C4-2B (cell line): ENCODE data around the gene OTUD1.

Source experiments
- H3K27ac ChIP-seq: fragments of 450-650 bp; 2 replicates; pipeline ENCODE4 v1.5.1; 2017
- ZFX ChIP-seq: fragments of 450-650 bp; IDR thresholded peaks from 2 replicates; pipeline ENCODE4 v1.6.1; 2017
- TF ChIP-seq, protein P1 (sequence below): fragments of 450-650 bp; conservative IDR thresholded peaks from 2 replicates; pipeline ENCODE4 v1.5.1; 2017; ENCODE audit warnings: mild to moderate bottlenecking

OTUD1 gene

DNA sequence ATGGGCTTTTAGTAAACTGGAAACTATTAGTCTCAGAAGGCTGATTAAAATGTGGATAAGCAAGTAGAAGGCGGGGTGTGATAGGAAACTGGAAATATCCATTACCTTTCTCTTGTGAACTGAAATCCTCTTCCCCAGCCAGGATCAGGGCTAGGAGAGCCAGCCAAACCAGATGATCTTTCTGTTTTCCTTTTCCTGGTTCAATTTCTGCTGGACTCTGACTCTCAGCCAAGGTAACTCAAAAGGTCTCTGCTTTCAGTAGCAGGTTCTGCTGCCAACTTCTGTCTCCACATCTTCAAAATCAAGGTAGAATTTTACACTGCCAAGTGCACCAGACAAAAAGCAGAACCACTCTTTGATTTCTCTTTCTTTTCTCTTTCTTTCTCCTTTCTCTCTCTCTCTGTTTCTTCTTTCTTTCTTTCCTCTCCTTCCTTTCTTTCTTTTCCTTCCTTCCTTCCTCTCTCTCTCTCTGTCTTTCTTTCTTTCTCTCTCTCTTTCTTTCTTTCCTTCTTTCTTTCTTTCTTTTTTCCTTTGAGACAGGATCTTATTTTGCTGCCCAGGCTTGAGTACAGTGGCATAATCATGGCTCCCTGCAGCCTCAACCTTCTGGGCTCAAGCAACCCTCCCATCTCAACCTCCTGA, 30.8 kb downstream of the OTUD1 start:
- H3K27ac ChIP-seq: no peak overlapping the region; the same call in 1 of the 2 replicates
- TF ChIP-seq, protein P1, sequence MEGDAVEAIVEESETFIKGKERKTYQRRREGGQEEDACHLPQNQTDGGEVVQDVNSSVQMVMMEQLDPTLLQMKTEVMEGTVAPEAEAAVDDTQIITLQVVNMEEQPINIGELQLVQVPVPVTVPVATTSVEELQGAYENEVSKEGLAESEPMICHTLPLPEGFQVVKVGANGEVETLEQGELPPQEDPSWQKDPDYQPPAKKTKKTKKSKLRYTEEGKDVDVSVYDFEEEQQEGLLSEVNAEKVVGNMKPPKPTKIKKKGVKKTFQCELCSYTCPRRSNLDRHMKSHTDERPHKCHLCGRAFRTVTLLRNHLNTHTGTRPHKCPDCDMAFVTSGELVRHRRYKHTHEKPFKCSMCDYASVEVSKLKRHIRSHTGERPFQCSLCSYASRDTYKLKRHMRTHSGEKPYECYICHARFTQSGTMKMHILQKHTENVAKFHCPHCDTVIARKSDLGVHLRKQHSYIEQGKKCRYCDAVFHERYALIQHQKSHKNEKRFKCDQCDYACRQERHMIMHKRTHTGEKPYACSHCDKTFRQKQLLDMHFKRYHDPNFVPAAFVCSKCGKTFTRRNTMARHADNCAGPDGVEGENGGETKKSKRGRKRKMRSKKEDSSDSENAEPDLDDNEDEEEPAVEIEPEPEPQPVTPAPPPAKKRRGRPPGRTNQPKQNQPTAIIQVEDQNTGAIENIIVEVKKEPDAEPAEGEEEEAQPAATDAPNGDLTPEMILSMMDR: no peak

DNA sequence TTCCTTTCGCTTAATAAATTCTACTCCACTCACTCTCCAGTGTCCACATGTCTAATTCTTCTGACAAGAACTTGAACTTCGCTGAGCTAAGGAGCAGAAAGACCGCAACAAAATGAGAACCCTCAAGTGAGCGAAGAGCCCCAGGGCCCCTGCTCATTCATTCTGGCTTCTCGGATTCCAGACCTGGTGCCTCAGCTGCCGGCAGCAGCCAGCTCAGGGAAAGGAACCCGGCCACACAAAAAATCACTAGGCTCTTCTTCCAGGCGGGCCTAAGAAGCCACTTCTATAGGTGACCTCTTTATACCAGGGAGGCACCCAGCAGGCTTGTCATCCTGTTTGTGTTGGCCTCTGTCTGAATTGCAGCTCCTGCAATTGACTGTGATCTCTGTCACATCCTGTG, 33.3 kb downstream of the OTUD1 start:
- TF ChIP-seq ZFX: no peak
- TF ChIP-seq, protein P1: no peak
- no peak overlapping the region for H3K27ac ChIP-seq

DNA sequence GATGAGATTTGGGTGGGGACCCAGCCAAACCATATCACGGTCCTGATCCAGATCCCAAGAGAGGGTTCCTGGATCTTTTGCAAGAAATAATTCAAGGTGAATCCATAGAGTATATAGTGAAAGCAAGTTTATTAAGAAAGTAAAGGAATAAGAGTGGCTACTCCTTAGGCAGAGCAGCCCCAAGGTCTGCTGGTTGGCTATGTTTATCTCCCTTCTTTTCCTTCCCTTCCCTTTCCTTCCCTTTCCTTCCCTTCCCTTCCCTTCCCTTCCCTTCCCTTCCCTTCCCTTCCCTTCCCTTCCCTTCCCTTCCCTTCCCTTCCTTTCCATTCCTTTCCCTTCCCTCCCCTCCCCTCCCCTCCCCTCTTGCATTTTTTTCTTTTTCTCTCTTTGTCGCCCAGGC, 35.2 kb downstream of the OTUD1 start:
- no peak overlapping the region for H3K27ac ChIP-seq
- no peak for TF ChIP-seq ZFX
- TF ChIP-seq, protein P1: no peak

DNA sequence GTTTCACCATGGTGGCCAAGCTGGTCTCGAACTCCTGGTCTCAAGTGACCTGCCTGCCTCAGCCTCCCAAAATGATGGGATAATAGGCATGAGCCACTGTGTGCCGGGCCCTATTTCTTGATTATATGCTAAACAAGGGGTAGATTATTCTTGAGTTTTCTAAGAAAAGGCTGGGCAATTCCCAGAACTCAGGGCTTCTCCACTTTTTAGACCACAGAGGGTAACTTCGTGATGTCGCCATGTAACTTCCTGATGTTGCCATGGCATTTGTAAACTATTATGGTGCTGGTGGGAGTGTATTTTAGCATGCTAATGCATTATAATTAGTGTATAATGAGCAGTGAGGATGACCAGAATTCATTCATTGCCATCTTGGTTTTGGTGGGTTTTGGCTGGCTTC, 35.8 kb downstream of the OTUD1 start:
- H3K27ac ChIP-seq: no peak overlapping the region
- TF ChIP-seq, protein P1: no peak
- TF ChIP-seq ZFX: no peak

DNA sequence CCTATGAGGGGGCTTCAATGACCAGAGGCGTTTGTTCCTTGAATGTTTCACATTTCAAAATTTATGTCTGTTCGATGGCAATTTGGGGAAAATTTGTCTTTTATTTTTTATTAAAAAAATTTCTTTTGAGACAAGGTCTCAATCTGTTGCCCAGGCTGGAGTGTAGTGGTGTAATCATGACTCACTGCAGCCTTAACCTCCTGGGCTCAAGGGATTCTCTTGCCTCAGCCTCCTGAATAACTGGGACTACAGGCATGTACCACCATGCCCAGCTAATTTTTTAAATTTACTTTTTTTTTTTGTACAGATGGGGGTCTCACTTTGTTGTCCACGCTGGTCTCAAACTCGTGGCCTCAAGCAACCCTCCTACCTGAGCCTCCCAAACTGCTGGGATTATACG, 39.7 kb downstream of the OTUD1 start:
- TF ChIP-seq, protein P1: no peak
- TF ChIP-seq ZFX: no peak
- no peak overlapping the region for H3K27ac ChIP-seq

DNA sequence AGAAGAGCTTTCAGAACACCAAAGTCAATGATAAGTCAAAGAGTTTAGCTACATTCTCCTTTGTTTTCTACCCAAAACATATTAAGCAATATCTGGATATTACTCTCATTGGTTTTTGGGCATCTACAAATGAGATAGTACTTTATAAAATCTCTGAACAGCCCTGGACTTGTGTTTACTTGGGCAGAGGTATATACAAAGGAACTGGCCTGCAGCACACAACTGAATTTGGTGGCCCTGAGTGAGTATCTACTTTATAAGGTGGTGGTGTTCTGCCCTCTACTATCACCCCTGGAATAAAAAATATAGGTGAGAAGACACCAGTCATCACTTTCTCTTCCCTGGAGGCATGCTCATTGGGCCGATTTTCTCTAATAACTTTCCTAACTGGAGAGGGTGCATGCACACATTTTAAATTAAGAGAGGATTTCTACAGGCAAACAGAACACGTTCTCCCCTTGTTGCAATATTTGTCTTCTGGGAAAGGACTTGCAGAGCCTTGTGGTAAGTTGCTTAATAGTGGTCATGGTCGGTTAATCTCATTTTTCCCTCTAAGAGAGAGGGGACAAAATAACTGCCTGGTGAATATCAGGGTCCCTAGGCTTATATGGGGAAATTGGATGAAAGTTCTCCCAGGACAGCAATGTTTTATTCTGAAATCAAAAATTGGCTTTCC, 41.1 kb downstream of the OTUD1 start:
- no peak overlapping the region for H3K27ac ChIP-seq
- no peak for TF ChIP-seq ZFX
- TF ChIP-seq, protein P1: no peak

DNA sequence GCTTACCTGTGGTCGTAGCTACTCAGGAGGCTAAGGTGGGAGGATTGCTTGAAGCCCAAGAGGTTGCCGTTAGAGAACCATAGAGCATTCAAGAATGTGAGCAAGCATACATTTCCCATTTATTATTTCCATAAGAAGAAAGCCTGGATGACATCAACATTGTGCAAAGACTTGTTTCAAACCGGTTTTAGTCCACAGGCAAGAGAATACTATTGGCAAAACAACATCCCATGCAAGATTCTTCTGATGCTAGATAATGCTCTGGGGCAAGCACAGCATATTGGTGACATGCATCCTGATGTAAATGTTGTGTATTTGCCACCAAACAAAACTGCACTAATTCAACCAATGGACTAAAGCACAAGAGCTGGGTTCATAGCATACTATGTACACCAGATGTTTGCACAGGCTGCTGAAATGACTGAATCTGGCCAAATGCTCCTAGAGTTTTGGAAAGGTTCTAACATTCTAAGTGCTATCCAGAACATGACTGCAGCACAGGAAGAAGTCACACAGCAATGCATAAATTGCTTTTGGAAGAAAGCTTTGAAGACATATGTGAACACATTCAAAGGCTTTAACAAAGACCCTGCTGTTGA, 42.6 kb downstream of the OTUD1 start:
- TF ChIP-seq, protein P1: no peak
- TF ChIP-seq ZFX: no peak
- H3K27ac ChIP-seq: no peak overlapping the region
